GM18867 (cell line): ENCODE data around the gene FKBP8.

ENCODE experiments used
- ATAC-seq: cut with Tn5 transposase; IDR thresholded peaks from one replicate; pipeline ENCODE4 v1.9.1; 2021; ENCODE audit warnings: mild to moderate bottlenecking, moderate library complexity; ENCODE audit not compliant: unreplicated experiment

FKBP8 gene

GRCh38 chr19:18503337-18503970 is 39.9 kb downstream of the FKBP8 start:
- no peak for ATAC-seq

- no peak for ATAC-seq
Observed at GRCh38 chr19:18502638-18503294, 40.6 kb downstream of the FKBP8 start.

DNA sequence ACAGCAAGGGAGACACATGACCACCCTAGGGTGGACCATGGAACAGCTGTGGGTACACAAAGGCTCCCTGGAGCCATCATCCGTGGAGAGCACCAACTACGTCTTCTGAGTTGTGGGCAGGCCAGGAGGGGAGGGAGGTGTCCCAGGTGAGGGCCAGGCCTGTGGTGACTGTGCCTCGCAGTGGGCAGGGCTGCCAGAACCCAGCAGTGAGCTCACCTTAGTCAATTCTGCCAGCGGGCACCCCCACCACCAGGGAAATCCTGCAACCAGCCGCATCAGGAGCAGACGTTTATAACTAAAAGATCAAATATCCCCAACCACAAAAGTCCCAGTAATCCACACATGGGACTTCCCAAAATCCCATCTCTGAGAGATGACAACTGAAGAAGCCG is 41.1 kb downstream of the FKBP8 start:
- ATAC-seq = no peak

DNA sequence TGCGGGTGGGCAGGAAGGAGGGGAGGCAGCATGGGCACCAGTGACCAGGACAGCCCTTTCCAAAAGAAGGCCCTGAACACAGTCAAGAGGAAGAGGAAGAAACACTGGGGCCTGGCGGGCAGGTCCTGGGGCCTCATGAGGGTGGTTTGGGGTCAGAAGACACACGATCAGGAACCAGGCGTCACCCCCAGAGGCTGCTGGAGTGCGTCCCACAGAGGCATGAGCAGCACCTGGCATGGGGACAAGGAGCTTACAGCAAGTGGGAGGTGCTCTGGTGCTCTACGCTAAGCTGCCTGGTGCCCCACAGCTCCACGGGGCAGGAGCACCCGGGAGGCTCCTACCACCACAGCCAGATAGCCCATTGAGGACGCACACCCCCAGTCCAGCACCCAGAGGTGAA is 41.5 kb downstream of the FKBP8 start:
- no peak for ATAC-seq

GRCh38 chr19:18501351-18501750 is 42.0 kb downstream of the FKBP8 start:
- no peak for ATAC-seq

GRCh38 chr19:18500799-18501198 is 42.6 kb downstream of the FKBP8 start:
- ATAC-seq = no peak

GRCh38 chr19:18500376-18500775 is 43.0 kb downstream of the FKBP8 start:
- ATAC-seq = no peak

DNA sequence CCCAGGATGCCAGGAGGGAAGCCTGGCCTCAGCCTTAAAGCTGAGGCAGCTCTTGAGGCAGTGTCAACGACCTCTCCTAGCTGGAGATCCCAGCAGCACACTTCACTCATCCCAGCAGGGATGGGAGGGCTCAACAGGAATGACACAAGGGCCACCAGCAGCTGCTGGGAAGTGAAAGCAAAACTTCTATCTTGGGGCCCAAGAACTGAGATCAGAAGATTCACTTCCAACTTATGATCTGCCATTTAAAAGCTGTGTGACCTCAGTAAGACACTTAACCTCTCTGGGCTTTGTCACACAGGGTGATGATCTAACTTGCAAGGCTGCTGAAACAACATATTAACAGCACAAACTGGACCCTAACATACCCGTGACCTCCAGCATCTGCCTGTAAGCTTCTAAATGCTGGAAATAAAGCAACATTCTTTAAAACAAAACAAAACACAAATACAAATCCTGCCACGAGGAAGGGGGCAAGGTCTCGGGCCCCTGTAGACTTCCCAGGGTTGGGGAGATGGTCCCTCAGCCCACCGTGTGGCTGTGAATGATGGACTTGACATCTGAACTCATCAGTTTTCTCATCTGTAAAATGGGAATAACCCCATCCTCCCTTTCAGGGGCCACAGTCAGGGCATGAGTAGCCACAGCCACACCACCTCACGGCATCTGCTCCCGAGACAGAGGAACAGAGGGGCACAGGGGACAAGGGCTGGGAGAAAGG is 44.2 kb downstream of the FKBP8 start:
- no peak for ATAC-seq

- no peak for ATAC-seq
Observed at GRCh38 chr19:18496980-18497256, 46.5 kb downstream of the FKBP8 start.

- no peak for ATAC-seq
Observed at GRCh38 chr19:18496167-18496979, 47.0 kb downstream of the FKBP8 start.

- no peak for ATAC-seq
Observed at GRCh38 chr19:18495204-18495911, 48.0 kb downstream of the FKBP8 start.

DNA sequence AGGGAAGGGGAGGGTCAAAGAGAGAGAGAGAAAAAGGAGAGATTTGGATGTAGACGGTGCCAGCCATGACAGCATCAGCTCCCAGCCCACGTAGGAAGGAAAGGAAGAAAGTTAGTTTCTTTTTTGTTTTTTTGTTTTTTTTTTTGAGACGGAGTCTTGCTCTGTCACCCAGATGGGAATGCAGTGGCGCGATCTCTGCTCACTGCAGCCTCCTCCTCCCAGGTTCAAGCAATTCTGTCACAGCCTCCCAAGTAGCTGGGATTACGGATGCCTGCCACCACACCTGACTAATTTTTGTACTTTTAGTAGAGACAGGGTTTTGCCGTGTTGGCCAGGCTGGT is 49.1 kb downstream of the FKBP8 start:
- no peak for ATAC-seq

- ATAC-seq = no peak
Observed at GRCh38 chr19:18493440-18494266, 49.7 kb downstream of the FKBP8 start.

DNA sequence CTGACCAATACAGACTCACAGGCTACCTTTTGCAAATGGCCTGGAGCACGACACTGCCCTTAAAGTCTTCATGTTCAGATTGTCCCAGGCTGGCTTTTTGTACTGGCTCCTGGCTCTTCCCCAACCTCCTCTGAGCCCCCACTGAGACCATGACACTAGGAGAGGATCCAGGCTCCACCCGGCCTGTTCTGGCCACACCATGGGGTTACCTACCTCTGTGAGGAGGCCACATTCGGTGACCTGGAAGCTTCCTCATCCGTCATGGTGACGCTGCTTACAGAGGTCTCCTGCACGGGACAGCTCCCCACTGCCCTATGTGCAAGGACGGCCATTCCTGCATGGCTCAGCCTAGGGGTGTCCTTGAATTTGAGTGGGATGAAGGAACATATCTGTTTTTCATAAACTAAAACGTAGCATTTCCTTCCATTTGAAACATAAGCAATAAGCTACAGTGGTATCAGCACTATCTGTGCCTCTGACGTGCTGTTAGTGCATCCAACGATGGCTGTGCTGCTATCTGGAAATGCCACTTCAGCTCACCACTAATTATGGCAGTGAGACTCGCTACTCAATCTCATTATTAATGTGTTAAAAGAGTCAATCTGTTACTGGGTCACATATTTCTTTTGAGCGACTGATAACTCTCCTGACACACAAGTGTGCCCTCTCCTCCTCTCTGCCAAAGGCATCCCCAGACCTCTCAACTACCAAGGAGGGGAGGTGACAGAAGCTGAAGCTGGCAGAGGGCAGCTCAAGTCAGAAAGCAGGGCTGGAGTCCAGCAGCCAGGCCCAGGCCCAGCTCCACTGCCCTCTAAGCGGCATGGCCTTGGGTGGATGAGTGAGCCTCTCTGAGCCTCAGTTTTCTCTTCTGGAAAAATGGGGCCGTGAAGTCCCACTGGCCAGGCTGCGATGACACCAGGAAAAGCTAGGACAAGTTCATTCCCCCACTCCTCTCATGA is 51.1 kb downstream of the FKBP8 start:
- no peak for ATAC-seq

- no peak for ATAC-seq
Observed at GRCh38 chr19:18490728-18491127, 52.6 kb downstream of the FKBP8 start.

DNA sequence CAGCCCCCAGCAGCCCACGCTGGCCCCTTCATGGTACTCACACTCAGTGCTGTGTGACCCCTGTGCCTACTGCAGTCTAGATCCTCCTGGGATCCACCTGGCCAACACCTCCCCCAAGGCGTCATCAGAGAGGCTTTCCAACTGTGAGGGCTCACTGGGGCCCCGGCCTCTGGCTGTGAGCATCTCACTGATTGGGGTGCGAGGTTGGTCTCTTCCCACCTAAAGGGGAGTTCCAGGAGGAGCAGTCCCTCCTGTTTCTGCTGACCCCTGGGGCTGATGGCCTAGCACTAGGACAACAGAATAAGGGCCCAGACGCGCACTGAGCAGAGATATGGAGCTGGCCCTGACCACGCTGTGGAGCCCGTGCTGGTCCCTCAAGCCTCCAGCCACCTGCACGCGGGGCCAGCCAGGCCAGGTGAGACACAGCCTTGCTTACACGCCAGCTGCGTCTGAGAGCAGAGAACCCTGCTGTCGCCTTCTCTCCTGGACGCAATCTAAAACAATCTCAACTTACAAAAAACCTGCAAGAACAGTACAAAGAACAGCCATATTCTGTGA is 53.7 kb downstream of the FKBP8 start:
- ATAC-seq = no peak

- ATAC-seq = no peak
Observed at GRCh38 chr19:18488838-18489626, 54.3 kb downstream of the FKBP8 start.

- no peak for ATAC-seq
Observed at GRCh38 chr19:18488403-18488723, 55.0 kb downstream of the FKBP8 start.
